HL-60 (cell line): ENCODE data around the gene MRPL20.

ENCODE experiments used
- CTCF ChIP-seq: IDR thresholded peaks from one replicate; pipeline ENCODE4 v1.5.1; 2011; ENCODE audit warnings: low read length, control low read depth, inconsistent platforms; ENCODE audit not compliant: insufficient read depth
- POLR2AphosphoS5 ChIP-seq: IDR thresholded peaks from 2 replicates; pipeline ENCODE4 v1.6.1; 2012; ENCODE audit warnings: low read depth
- SPI1 ChIP-seq: IDR thresholded peaks from 2 replicates; pipeline ENCODE4 v1.6.1; 2012; ENCODE audit warnings: low read depth, mild to moderate bottlenecking, borderline replicate concordance

DNA sequence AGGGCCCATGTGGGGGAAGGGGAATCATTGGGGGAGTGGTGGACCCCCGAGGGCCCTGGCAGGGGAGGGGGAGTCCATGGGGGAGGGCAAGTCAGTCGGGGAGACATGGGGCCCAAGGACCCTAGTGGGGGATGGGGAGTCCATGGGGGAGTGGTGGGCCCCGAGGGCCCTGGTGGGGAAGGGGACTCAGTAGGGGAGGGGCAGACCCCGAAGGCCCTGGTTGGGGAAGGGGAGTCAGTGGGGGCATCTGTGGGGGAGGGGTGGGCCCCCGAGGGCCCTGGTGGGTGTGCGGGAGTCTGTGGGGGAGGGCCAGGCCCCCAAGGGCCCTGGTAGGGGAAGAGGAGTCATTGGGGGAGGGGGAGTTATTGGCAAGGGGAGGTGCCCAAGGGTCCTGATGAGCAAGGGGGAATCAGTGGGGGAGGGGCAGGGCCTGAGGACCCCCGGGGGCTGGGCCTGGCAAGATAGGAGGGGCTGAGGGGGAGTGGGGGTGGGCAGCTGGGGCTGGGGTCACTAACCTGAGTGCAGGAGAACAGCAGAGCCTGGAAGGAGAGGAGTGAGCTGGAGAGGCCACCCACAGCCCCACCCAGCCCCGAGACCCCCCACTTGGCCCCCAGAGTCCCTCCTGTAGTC is 50.8 kb downstream of the MRPL20 start:
- TF ChIP-seq POLR2AphosphoS5 (no peak), CTCF (no peak), SPI1 (no peak)
